Neural progenitor cell (in vitro differentiated cells): ENCODE measurements around the gene TMEM140.

Experiments
- EZH2 ChIP-seq: fragments of 200-600 bp; sonication (generic); IDR thresholded peaks from 2 replicates; pipeline ENCODE4 v1.6.1; 2017; ENCODE audit warnings: antibody characterized with exemption, mild to moderate bottlenecking, moderate library complexity
- EZH2phosphoT487 ChIP-seq: fragments of 200-600 bp; sonication (generic); IDR thresholded peaks from 2 replicates; pipeline ENCODE4 v1.6.1; 2017; ENCODE audit warnings: antibody characterized with exemption
- TF ChIP-seq, protein P1 (sequence below): fragments of 200-600 bp; sonication (generic); IDR thresholded peaks from 2 replicates; pipeline ENCODE4 v1.5.1; 2017; ENCODE audit warnings: antibody characterized with exemption, mild to moderate bottlenecking

DNA sequence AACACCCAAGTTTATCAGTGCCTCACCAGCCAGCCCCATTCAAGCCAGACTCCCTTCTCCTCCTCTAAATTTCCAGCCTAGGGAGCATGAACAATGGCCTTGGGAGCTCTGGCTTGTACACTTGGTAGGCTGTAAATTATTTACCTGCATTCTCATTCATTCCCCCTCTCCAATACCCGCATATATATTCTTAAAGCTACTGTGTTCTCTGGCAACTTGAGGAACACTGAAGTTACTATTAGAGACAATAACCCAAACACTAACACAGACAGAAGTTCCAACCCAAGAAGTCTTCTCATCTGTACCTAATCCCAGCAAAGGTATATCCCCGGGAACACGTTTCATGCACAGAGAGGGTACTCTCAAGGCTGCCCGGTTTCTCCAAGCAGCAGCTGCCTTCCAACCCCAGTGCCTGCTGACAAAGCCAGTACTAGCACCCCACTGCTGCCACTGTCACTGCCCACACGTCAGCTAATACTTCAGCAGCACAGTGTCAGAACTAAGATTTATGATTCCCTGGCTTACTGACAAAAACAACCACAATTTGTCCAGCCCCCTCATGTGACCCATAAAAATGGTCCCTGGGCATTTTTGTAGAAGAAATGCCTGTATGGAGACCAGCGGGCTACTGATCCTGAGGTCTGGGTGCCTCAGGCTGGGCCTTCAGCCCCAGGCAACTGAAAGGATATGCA lies 60.4 kb downstream of the TMEM140 start:
- TF ChIP-seq, protein P1, sequence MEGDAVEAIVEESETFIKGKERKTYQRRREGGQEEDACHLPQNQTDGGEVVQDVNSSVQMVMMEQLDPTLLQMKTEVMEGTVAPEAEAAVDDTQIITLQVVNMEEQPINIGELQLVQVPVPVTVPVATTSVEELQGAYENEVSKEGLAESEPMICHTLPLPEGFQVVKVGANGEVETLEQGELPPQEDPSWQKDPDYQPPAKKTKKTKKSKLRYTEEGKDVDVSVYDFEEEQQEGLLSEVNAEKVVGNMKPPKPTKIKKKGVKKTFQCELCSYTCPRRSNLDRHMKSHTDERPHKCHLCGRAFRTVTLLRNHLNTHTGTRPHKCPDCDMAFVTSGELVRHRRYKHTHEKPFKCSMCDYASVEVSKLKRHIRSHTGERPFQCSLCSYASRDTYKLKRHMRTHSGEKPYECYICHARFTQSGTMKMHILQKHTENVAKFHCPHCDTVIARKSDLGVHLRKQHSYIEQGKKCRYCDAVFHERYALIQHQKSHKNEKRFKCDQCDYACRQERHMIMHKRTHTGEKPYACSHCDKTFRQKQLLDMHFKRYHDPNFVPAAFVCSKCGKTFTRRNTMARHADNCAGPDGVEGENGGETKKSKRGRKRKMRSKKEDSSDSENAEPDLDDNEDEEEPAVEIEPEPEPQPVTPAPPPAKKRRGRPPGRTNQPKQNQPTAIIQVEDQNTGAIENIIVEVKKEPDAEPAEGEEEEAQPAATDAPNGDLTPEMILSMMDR: no peak
- TF ChIP-seq EZH2: no peak
- TF ChIP-seq EZH2phosphoT487: no peak
